ENCODE results near the gene NFATC3. TPM values are rescaled to one million over a fixed set of nuclear protein-coding genes. Genes with fewer than 3 reads are reported as not detected.

The NFATC3 gene
- total RNA-seq, 1 donor = 153 TPM

GRCh38 chr16:68242926-68243858 lies 158.0 kb downstream of the NFATC3 start:
- Histone ChIP-seq H3K4me1 (ENCODE audit: insufficient read depth, low read length) (peaks cover 55% of the 10 kb centered on the region), H3K4me3 (ENCODE audit: low read length) (no peak overlapping the region)

GRCh38 chr16:68244481-68244902 lies 159.3 kb downstream of the NFATC3 start:
- Histone ChIP-seq H3K27me3 (ENCODE audit: insufficient read depth, low read length) (no peaks in the 10 kb centered on the region), H3K9me3 (ENCODE audit: low read depth, low read length) (no peaks in the 10 kb centered on the region), H3K4me1 (ENCODE audit: insufficient read depth, low read length) (peaks cover 46% of the 10 kb centered on the region), H3K4me3 (ENCODE audit: low read length) (peak overlapping the region; percentile 88)

More at GRCh38 chr16:68242926-68243858, 158.0 kb downstream of the NFATC3 start:
- no peaks in the 10 kb centered on the region for H3K27me3 ChIP-seq (ENCODE audit: insufficient read depth, low read length)
- H3K9me3 ChIP-seq (ENCODE audit: low read depth, low read length) = no peaks in the 10 kb centered on the region

DNA sequence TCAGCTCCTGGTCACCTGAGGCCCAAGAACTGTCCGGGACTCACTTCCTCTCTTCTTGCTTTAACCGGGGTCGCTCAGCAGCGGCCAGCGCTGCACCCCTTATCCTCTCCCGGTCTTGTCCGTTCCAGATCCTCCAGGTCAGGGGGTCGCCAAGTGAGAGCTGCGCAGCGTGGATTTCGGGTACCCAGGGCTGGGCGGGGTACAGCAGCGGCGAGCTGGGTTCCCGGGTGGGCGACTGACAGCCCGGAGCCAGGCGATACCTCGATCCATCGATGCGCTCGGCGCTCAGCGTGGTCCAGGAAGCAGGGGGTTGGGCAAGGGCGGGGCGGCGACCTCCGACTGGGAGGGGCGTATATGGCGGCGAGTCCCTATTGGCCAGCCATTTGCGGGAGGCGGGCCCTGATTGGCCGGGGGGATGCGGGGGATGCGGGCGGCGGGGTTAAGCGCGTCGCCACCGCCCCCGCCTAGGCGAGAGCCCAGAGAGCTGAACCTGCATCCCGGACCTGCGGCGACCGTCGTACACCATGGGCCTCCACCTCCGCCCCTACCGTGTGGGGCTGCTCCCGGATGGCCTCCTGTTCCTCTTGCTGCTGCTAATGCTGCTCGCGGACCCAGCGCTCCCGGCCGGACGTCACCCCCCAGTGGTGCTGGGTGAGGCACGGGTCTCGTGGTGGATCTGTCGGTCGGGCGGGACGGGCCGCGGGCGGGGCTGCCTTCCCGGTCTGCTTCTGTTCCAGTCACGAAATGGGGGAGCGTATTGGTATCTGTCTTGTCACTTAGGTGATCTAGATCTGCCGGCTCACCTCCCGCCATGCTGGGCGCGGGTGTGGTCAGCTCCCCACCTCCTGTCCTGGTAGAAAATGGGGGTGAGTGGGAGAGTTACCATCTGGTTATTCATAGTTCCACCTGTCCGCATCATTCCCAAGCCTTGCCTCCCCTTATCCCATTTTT lies 160.0 kb downstream of the NFATC3 start, which contains the start of gene PLA2G15:
PLA2G15 (plus strand) TSS at position 471 of the 951 bp plus-strand sequence; CDS start at position 525, 54 bp downstream.
- Histone ChIP-seq H3K4me3 (ENCODE audit: low read length) (peak within 1 kb of the TSS; percentile 88), H3K9me3 (ENCODE audit: low read depth, low read length) (no peaks in the 10 kb centered on the region), H3K4me1 (ENCODE audit: insufficient read depth, low read length) (peaks cover 39% of the 10 kb centered on the region), H3K27me3 (ENCODE audit: insufficient read depth, low read length) (no peaks in the 10 kb centered on the region)

DNA sequence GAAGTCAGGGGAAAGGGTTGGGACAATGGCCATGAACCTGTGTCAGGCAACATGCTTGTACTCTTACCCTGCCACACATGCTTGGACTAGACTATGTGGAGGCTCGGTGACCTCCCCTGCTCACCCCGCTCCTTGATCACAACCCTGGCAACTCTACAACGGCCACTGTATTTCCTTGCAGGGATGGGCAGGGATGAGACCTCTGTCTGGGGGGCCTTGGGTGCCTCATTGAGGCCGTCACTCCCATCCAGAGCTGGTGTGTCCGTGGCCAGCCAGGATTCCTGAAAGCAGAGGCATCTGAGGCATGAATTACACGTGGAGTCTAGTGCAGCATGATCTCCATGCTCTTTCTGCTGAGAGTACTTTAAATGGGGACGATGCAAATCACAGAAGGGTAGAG lies 161.0 kb downstream of the NFATC3 start:
- Histone ChIP-seq H3K27me3 (ENCODE audit: insufficient read depth, low read length) (no peaks in the 10 kb centered on the region), H3K9me3 (ENCODE audit: low read depth, low read length) (no peaks in the 10 kb centered on the region), H3K4me3 (ENCODE audit: low read length) (peak overlapping the region; percentile 88), H3K4me1 (ENCODE audit: insufficient read depth, low read length) (peaks cover 38% of the 10 kb centered on the region)

- H3K27me3 ChIP-seq (ENCODE audit: insufficient read depth, low read length) = no peaks in the 10 kb centered on the region
- no peak overlapping the region for H3K4me3 ChIP-seq (ENCODE audit: low read length)
- H3K4me1 ChIP-seq (ENCODE audit: insufficient read depth, low read length) = peaks cover 38% of the 10 kb centered on the region
- H3K9me3 ChIP-seq (ENCODE audit: low read depth, low read length) = no peaks in the 10 kb centered on the region
These were observed 161.5 kb downstream of the NFATC3 start for GRCh38 chr16:68246666-68247065.

DNA sequence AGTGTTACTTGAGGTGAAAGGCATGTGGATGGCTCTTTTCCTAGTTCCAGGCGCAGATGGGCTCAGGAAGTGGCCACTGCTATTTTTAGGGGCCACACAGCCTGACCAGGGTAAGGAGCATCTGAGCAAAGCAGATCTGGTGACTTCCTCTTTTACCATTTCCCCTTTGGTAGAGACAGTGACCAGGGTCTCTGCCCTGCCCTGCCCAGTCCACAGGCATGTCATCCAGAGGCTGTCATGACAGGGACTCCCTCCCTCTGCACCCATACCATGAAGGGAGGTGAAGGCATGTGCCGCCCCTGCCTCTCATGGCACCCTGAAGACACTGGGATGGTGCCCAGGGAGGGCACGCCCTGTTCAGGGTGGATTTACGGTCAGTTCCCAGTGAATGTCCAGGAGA lies 162.2 kb downstream of the NFATC3 start:
- no peaks in the 10 kb centered on the region for H3K27me3 ChIP-seq (ENCODE audit: insufficient read depth, low read length)
- H3K4me3 ChIP-seq (ENCODE audit: low read length) = no peak overlapping the region
- peaks cover 44% of the 10 kb centered on the region for H3K4me1 ChIP-seq (ENCODE audit: insufficient read depth, low read length)
- no peaks in the 10 kb centered on the region for H3K9me3 ChIP-seq (ENCODE audit: low read depth, low read length)

- H3K9me3 ChIP-seq (ENCODE audit: low read depth, low read length) = no peaks in the 10 kb centered on the region
- no peaks in the 10 kb centered on the region for H3K27me3 ChIP-seq (ENCODE audit: insufficient read depth, low read length)
- peaks cover 45% of the 10 kb centered on the region for H3K4me1 ChIP-seq (ENCODE audit: insufficient read depth, low read length)
- no peak overlapping the region for H3K4me3 ChIP-seq (ENCODE audit: low read length)
These were observed 162.8 kb downstream of the NFATC3 start for GRCh38 chr16:68247932-68248331.

- Histone ChIP-seq H3K4me3 (ENCODE audit: low read length) (no peak overlapping the region), H3K27me3 (ENCODE audit: insufficient read depth, low read length) (no peaks in the 10 kb centered on the region), H3K4me1 (ENCODE audit: insufficient read depth, low read length) (peaks cover 42% of the 10 kb centered on the region), H3K9me3 (ENCODE audit: low read depth, low read length) (no peaks in the 10 kb centered on the region)
These were observed 164.2 kb downstream of the NFATC3 start for GRCh38 chr16:68249371-68249770.

DNA sequence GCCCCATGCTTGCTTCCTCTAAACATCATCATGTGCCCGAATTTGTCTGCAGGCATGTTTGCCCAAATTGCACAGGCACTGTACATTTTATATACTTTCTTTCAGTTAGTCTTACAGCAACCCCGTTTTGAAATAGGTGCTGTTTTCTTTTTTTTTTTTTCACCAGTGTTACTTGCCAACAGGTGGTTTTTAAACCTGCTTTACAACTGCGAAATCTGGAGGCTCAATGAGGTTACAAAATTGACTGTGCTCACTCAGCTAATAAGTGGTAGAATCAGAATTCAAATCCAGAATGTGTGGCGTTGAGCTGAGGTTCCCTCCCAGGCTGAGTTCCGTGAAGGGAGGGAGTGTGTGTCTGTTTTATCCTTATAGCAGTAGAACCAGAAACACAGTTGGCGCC lies 165.8 kb downstream of the NFATC3 start:
- Histone ChIP-seq H3K4me1 (ENCODE audit: insufficient read depth, low read length) (peaks cover 31% of the 10 kb centered on the region), H3K4me3 (ENCODE audit: low read length) (no peak overlapping the region), H3K9me3 (ENCODE audit: low read depth, low read length) (no peaks in the 10 kb centered on the region), H3K27me3 (ENCODE audit: insufficient read depth, low read length) (no peaks in the 10 kb centered on the region)

DNA sequence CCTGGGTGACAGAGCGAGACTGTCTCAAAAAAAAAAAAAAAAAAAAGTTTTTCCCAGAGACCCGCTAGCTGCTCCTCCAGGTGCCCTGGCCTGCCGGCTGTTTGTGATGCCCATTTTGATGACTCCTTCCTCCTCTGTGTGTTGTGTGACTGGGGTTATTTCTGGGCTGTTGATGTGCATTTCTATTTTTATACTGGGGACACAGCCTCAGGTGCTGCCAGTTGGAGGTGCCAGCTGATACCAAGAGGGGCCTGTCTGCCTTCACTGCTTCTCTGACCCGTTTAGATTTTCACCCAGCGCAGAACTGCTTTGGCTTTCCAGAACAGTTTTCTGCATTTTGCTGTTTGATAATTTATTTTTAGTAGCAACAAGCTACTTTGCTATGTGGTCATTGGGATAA lies 166.7 kb downstream of the NFATC3 start:
- Histone ChIP-seq H3K4me3 (ENCODE audit: low read length) (no peak overlapping the region), H3K27me3 (ENCODE audit: insufficient read depth, low read length) (no peaks in the 10 kb centered on the region), H3K4me1 (ENCODE audit: insufficient read depth, low read length) (peaks cover 26% of the 10 kb centered on the region), H3K9me3 (ENCODE audit: low read depth, low read length) (no peaks in the 10 kb centered on the region)

DNA sequence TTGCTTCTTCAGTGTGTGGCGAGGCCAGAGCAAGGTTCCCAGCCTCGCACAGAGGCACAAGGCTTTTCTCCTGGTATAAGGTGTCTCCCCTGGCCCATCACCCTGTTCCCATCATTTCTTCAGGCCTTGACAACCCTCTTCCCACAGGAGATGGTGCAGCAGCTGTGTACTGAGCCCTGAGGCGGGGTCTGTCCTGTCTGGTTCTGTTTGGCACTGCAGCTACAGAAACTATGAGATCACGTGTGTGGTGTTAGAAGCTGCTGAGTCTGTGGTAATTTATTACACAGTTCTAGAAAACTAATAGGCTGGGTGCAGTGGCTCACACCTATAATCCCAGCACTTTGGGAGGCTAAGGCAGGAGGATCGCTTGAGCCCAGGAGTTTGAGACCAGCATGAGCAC lies 167.2 kb downstream of the NFATC3 start:
- Histone ChIP-seq H3K27me3 (ENCODE audit: insufficient read depth, low read length) (no peaks in the 10 kb centered on the region), H3K4me1 (ENCODE audit: insufficient read depth, low read length) (peaks cover 26% of the 10 kb centered on the region), H3K4me3 (ENCODE audit: low read length) (no peak overlapping the region), H3K9me3 (ENCODE audit: low read depth, low read length) (no peaks in the 10 kb centered on the region)

DNA sequence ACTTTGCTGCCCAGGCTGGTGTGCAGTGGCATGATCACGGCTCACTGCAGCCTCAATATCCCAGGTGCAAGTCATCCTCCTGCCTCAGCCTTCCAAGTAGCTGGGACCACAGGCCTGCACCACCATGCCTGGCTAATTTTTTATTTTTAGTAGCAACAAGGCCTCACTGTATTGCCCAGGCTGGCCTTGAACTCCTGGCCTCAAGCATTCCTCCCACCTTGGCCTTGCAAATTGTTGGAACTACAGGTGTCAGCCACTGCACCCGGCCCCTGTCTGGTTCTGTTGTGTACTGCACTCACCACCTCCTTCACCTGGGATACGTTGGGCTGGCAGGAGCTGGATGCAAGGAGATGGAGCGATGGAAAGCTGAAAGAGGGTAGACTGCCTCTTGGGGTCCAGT lies 168.6 kb downstream of the NFATC3 start:
- no peak overlapping the region for H3K4me3 ChIP-seq (ENCODE audit: low read length)
- peaks cover 30% of the 10 kb centered on the region for H3K4me1 ChIP-seq (ENCODE audit: insufficient read depth, low read length)
- no peaks in the 10 kb centered on the region for H3K9me3 ChIP-seq (ENCODE audit: low read depth, low read length)
- H3K27me3 ChIP-seq (ENCODE audit: insufficient read depth, low read length) = no peaks in the 10 kb centered on the region

DNA sequence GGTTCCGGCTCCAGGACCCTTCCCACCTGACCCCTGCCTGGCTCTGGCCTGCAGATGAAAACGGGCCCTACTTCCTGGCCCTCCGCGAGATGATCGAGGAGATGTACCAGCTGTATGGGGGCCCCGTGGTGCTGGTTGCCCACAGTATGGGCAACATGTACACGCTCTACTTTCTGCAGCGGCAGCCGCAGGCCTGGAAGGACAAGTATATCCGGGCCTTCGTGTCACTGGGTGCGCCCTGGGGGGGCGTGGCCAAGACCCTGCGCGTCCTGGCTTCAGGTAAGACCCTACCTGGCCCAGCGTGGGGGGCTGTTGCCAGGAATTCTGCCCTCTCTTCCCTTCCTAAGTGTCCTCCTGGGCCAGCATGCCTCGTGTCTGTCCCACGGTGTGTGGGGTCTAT lies 170.5 kb downstream of the NFATC3 start:
- Histone ChIP-seq H3K4me1 (ENCODE audit: insufficient read depth, low read length) (peaks cover 30% of the 10 kb centered on the region), H3K27me3 (ENCODE audit: insufficient read depth, low read length) (no peaks in the 10 kb centered on the region), H3K9me3 (ENCODE audit: low read depth, low read length) (no peaks in the 10 kb centered on the region), H3K4me3 (ENCODE audit: low read length) (no peak overlapping the region)

GRCh38 chr16:68257251-68257905 lies 172.2 kb downstream of the NFATC3 start:
- Histone ChIP-seq H3K4me1 (ENCODE audit: insufficient read depth, low read length) (peaks cover 28% of the 10 kb centered on the region), H3K4me3 (ENCODE audit: low read length) (no peak overlapping the region), H3K9me3 (ENCODE audit: low read depth, low read length) (no peaks in the 10 kb centered on the region), H3K27me3 (ENCODE audit: insufficient read depth, low read length) (no peaks in the 10 kb centered on the region)
